ENCODE results near the gene LRSAM1.

- TF ChIP-seq TAF1 (IDR thresholded peaks at IDR 0.05; ENCODE audit: borderline replicate concordance, insufficient read depth, low read length) (no peak), SIN3A (IDR thresholded peaks at IDR 0.05; ENCODE audit: borderline replicate concordance, insufficient read depth, low read length) (no peak), POLR2AphosphoS5 (IDR thresholded peaks at IDR 0.05; ENCODE audit: low read depth, low read length) (no peak), REST (IDR thresholded peaks at IDR 0.05; ENCODE audit: insufficient read depth in 1 of 2, low read depth in 2 of 2, low read length in 2 of 2) (no peak)
These were observed 88.1 kb downstream of the LRSAM1 start for GRCh38 chr9:127539259-127539981.
